ENCODE data around the gene MAN1B1. TPM values are rescaled to one million over a fixed set of nuclear protein-coding genes. Genes with fewer than 3 reads are reported as not detected.
A peak's percentile ranks its signal among the peaks of the same experiment; 100 is the strongest.

The MAN1B1 gene
- total and polyA plus RNA-seq, 5 donors from 2014 or later = 42.1 to 71.3 (median 46.8) TPM

GRCh38 chr9:137075275-137075775 lies 11.5 kb upstream of the MAN1B1 start:
- DNase-seq (no peak), ATAC-seq (ENCODE audit: low read depth in 2 of 2) (no peak)
- H3K36me3 ChIP-seq (ENCODE audit: control insufficient read depth, insufficient read depth, low read length) = peaks cover 9% of the 10 kb centered on the region
- no peaks in the 10 kb centered on the region for H3K9me3 Mint-ChIP-seq
- H3K4me3 Mint-ChIP-seq = peak overlapping the region in 3 of 4 donors; percentile 22 to 80 (median 56)
- H3K36me3 Mint-ChIP-seq = no peaks in the 10 kb centered on the region
- H3K4me1 Mint-ChIP-seq = peaks cover 0 to 19% (median 7%) of the 10 kb centered on the region in 4 donors
- no peak overlapping the region for H3K27ac ChIP-seq (ENCODE audit: insufficient read depth, low read length, poor library complexity, severe bottlenecking)
- no peak overlapping the region for H3K27ac Mint-ChIP-seq
- H3K27me3 ChIP-seq (ENCODE audit: control insufficient read depth, insufficient read depth, low read length) = no peaks in the 10 kb centered on the region
- no peaks in the 10 kb centered on the region for H3K9me3 ChIP-seq (ENCODE audit: control insufficient read depth in 2 of 2, low read length in 2 of 2)
- H3K4me3 ChIP-seq (ENCODE audit: low read depth, low read length) = no peak overlapping the region
- H3K4me1 ChIP-seq (ENCODE audit: control insufficient read depth, insufficient read depth, low read length, poor library complexity, severe bottlenecking) = peaks cover 23% of the 10 kb centered on the region
- no peaks in the 10 kb centered on the region for H3K27me3 Mint-ChIP-seq

GRCh38 chr9:137076636-137077009 lies 10.2 kb upstream of the MAN1B1 start:
- Histone ChIP-seq H3K36me3 (ENCODE audit: control insufficient read depth, insufficient read depth, low read length) (peaks cover 9% of the 10 kb centered on the region), H3K27me3 (ENCODE audit: control insufficient read depth, insufficient read depth, low read length) (no peaks in the 10 kb centered on the region), H3K4me3 (ENCODE audit: low read depth, low read length) (no peak overlapping the region), H3K4me1 (ENCODE audit: control insufficient read depth, insufficient read depth, low read length, poor library complexity, severe bottlenecking) (peaks cover 14% of the 10 kb centered on the region), H3K9me3 (ENCODE audit: control insufficient read depth in 2 of 2, low read length in 2 of 2) (no peaks in the 10 kb centered on the region), H3K27ac (ENCODE audit: insufficient read depth, low read length, poor library complexity, severe bottlenecking) (peak overlapping the region; percentile 47)
- ATAC-seq (ENCODE audit: low read depth in 2 of 2) (no peak), DNase-seq (no peak)
- H3K36me3 Mint-ChIP-seq = peaks cover 1% of the 10 kb centered on the region
- peak overlapping the region in 3 of 4 donors; percentile 77 to 90 (median 82) for H3K4me3 Mint-ChIP-seq
- H3K9me3 Mint-ChIP-seq = no peaks in the 10 kb centered on the region
- H3K27me3 Mint-ChIP-seq = no peaks in the 10 kb centered on the region
- peaks cover 0 to 9% (median 3%) of the 10 kb centered on the region in 4 donors for H3K4me1 Mint-ChIP-seq
- H3K27ac Mint-ChIP-seq = no peak overlapping the region

GRCh38 chr9:137077010-137077747 lies 9.6 kb upstream of the MAN1B1 start, which contains the start of gene UAP1L1:
UAP1L1 (plus strand) TSS chr9:137077517; CDS start chr9:137077533, 16 bp downstream.
- H3K27ac Mint-ChIP-seq = peak within 1 kb of the TSS in 1 of 3 donors; percentile 62
- H3K27me3 ChIP-seq (ENCODE audit: control insufficient read depth, insufficient read depth, low read length) = no peaks in the 10 kb centered on the region
- H3K9me3 ChIP-seq (ENCODE audit: control insufficient read depth in 2 of 2, low read length in 2 of 2) = no peaks in the 10 kb centered on the region
- DNase-seq = peak; percentile 45 to 71 (median 66)
- peaks cover 0 to 7% (median 3%) of the 10 kb centered on the region in 4 donors for H3K4me1 Mint-ChIP-seq
- no peaks in the 10 kb centered on the region for H3K27me3 Mint-ChIP-seq
- no peak within 1 kb of the TSS for H3K4me3 ChIP-seq (ENCODE audit: low read depth, low read length)
- H3K9me3 Mint-ChIP-seq = no peaks in the 10 kb centered on the region
- H3K36me3 Mint-ChIP-seq = peaks cover 6% of the 10 kb centered on the region
- H3K4me3 Mint-ChIP-seq = peak within 1 kb of the TSS; percentile 69 to 90 (median 80)
- peaks cover 10% of the 10 kb centered on the region for H3K36me3 ChIP-seq (ENCODE audit: control insufficient read depth, insufficient read depth, low read length)
- peak; percentile 64 to 65 for ATAC-seq (ENCODE audit: low read depth in 2 of 2)
- peak within 1 kb of the TSS; percentile 66 for H3K27ac ChIP-seq (ENCODE audit: insufficient read depth, low read length, poor library complexity, severe bottlenecking)
- H3K4me1 ChIP-seq (ENCODE audit: control insufficient read depth, insufficient read depth, low read length, poor library complexity, severe bottlenecking) = peaks cover 14% of the 10 kb centered on the region

GRCh38 chr9:137077758-137078693 lies 8.8 kb upstream of the MAN1B1 start:
- Mint-ChIP-seq H3K36me3 (peaks cover 6% of the 10 kb centered on the region), H3K4me3 (peak overlapping the region; percentile 69 to 81 (median 78)), H3K9me3 (no peaks in the 10 kb centered on the region), H3K27me3 (no peaks in the 10 kb centered on the region), H3K27ac (peak overlapping the region in 1 of 3 donors; percentile 62), H3K4me1 (peaks cover 0 to 7% (median 3%) of the 10 kb centered on the region in 4 donors)
- peak; percentile 36 to 54 for ATAC-seq (ENCODE audit: low read depth in 2 of 2)
- H3K4me1 ChIP-seq (ENCODE audit: control insufficient read depth, insufficient read depth, low read length, poor library complexity, severe bottlenecking) = peaks cover 14% of the 10 kb centered on the region
- H3K4me3 ChIP-seq (ENCODE audit: low read depth, low read length) = no peak overlapping the region
- no peaks in the 10 kb centered on the region for H3K27me3 ChIP-seq (ENCODE audit: control insufficient read depth, insufficient read depth, low read length)
- DNase-seq = peak; percentile 31 to 85 (median 35)
- peaks cover 11% of the 10 kb centered on the region for H3K36me3 ChIP-seq (ENCODE audit: control insufficient read depth, insufficient read depth, low read length)
- H3K9me3 ChIP-seq (ENCODE audit: control insufficient read depth in 2 of 2, low read length in 2 of 2) = no peaks in the 10 kb centered on the region
- H3K27ac ChIP-seq (ENCODE audit: insufficient read depth, low read length, poor library complexity, severe bottlenecking) = peak overlapping the region; percentile 66

- Mint-ChIP-seq H3K4me3 (peak overlapping the region in 2 of 4 donors; percentile 4 to 62), H3K4me1 (peaks cover 0 to 7% (median 1%) of the 10 kb centered on the region in 4 donors), H3K27ac (no peak overlapping the region), H3K9me3 (no peaks in the 10 kb centered on the region), H3K36me3 (peaks cover 6% of the 10 kb centered on the region), H3K27me3 (no peaks in the 10 kb centered on the region)
- Histone ChIP-seq H3K36me3 (ENCODE audit: control insufficient read depth, insufficient read depth, low read length) (peaks cover 11% of the 10 kb centered on the region), H3K27me3 (ENCODE audit: control insufficient read depth, insufficient read depth, low read length) (no peaks in the 10 kb centered on the region), H3K9me3 (ENCODE audit: control insufficient read depth in 2 of 2, low read length in 2 of 2) (no peaks in the 10 kb centered on the region), H3K4me1 (ENCODE audit: control insufficient read depth, insufficient read depth, low read length, poor library complexity, severe bottlenecking) (peaks cover 14% of the 10 kb centered on the region), H3K27ac (ENCODE audit: insufficient read depth, low read length, poor library complexity, severe bottlenecking) (no peak overlapping the region), H3K4me3 (ENCODE audit: low read depth, low read length) (no peak overlapping the region)
- no peak for ATAC-seq (ENCODE audit: low read depth in 2 of 2)
- no peak for DNase-seq
Measured at GRCh38 chr9:137078701-137079400, 7.9 kb upstream of the MAN1B1 start.

- Mint-ChIP-seq H3K27me3 (no peaks in the 10 kb centered on the region), H3K36me3 (peaks cover 6% of the 10 kb centered on the region), H3K9me3 (no peaks in the 10 kb centered on the region), H3K27ac (no peak overlapping the region), H3K4me3 (peak overlapping the region in 2 of 4 donors; percentile 43 to 62), H3K4me1 (peaks cover 0 to 7% (median 0%) of the 10 kb centered on the region in 4 donors)
- Histone ChIP-seq H3K4me3 (ENCODE audit: low read depth, low read length) (no peak overlapping the region), H3K27me3 (ENCODE audit: control insufficient read depth, insufficient read depth, low read length) (no peaks in the 10 kb centered on the region), H3K4me1 (ENCODE audit: control insufficient read depth, insufficient read depth, low read length, poor library complexity, severe bottlenecking) (peaks cover 14% of the 10 kb centered on the region), H3K27ac (ENCODE audit: insufficient read depth, low read length, poor library complexity, severe bottlenecking) (no peak overlapping the region), H3K36me3 (ENCODE audit: control insufficient read depth, insufficient read depth, low read length) (peaks cover 11% of the 10 kb centered on the region), H3K9me3 (ENCODE audit: control insufficient read depth in 2 of 2, low read length in 2 of 2) (no peaks in the 10 kb centered on the region)
- DNase-seq (no peak), ATAC-seq (ENCODE audit: low read depth in 2 of 2) (no peak)
Measured at GRCh38 chr9:137079401-137079787, 7.4 kb upstream of the MAN1B1 start.
